Fibroblast of lung (primary cell): ENCODE results near the gene SLC37A1.

Source experiments
- EZH2 ChIP-seq: IDR thresholded peaks from 2 replicates; pipeline ENCODE4 v1.5.1; 2012; ENCODE audit warnings: low read length, control low read depth, mild to moderate bottlenecking; ENCODE audit errors: missing control alignments
- TF ChIP-seq, protein P1 (sequence below), 2 donors: IDR thresholded peaks in 1 of 2; conservative IDR thresholded peaks in 1 of 2; 1 replicate in 1 of 2; 2 replicates in 1 of 2; pipeline ENCODE4 v1.5.1; 2011 to 2012; ENCODE audit warnings: low read length in 2 of 2, control low read depth in 1 of 2, inconsistent platforms in 1 of 2, low read depth in 1 of 2, mild to moderate bottlenecking in 1 of 2

GRCh38 chr21:42552407-42553336, 39.0 kb downstream of the SLC37A1 start:
- TF ChIP-seq, protein P1, sequence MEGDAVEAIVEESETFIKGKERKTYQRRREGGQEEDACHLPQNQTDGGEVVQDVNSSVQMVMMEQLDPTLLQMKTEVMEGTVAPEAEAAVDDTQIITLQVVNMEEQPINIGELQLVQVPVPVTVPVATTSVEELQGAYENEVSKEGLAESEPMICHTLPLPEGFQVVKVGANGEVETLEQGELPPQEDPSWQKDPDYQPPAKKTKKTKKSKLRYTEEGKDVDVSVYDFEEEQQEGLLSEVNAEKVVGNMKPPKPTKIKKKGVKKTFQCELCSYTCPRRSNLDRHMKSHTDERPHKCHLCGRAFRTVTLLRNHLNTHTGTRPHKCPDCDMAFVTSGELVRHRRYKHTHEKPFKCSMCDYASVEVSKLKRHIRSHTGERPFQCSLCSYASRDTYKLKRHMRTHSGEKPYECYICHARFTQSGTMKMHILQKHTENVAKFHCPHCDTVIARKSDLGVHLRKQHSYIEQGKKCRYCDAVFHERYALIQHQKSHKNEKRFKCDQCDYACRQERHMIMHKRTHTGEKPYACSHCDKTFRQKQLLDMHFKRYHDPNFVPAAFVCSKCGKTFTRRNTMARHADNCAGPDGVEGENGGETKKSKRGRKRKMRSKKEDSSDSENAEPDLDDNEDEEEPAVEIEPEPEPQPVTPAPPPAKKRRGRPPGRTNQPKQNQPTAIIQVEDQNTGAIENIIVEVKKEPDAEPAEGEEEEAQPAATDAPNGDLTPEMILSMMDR (conservative IDR thresholded peaks at IDR 0.05 in 1 of 2, IDR thresholded peaks at IDR 0.05 in 1 of 2; ENCODE audit: low read depth in 1 of 2, low read length in 2 of 2) = no peak
- no peak for TF ChIP-seq EZH2
